H1 (cell line): ENCODE measurements around the gene TRAF5. TPM values are rescaled to one million over a fixed set of nuclear protein-coding genes. Genes with fewer than 3 reads are reported as not detected.

Experiments
- CTCF ChIA-PET: fragments of 300-600 bp; sonication (Branson Sonifier 250); formaldehyde crosslinking; loops from one replicate; lab custom pipeline; 2021; ENCODE audit not compliant: partially characterized antibody; lab: Charles Lee
- POLR2A ChIA-PET: fragments of 300-600 bp; sonication (Branson Sonifier 250); formaldehyde crosslinking; loops from one replicate; lab custom pipeline; 2021; ENCODE audit warnings: inconsistent platforms; ENCODE audit not compliant: partially characterized antibody; lab: Charles Lee
- DNase-seq, 2 experiments: peaks; one replicate each; pipeline versions ENCODE4 v3.0.0 to v3.0.0-alpha.2; 2010 to 2022; ENCODE audit warnings: low spot score in 2 of 2, low read depth in 1 of 2, mixed read lengths in 1 of 2
- FAIRE-seq: peaks from 2 replicates; lab custom pipeline; 2011; peaks lifted over from hg19 to GRCh38; lab: Jason Lieb, UNC
- H2AFZ ChIP-seq: 2 replicates; pipeline ENCODE4 v1.8.1; 2012; ENCODE audit warnings: low read length, inconsistent platforms
- H2AK5ac ChIP-seq: 2 replicates; pipeline ENCODE4 v1.6.1; 2013; ENCODE audit warnings: low read depth, low read length
- H2BK120ac ChIP-seq: replicated peaks from 2 replicates; pipeline ENCODE3; 2013; ENCODE audit warnings: low read depth, low read length, inconsistent platforms
- H2BK12ac ChIP-seq: 2 replicates; pipeline ENCODE4 v1.6.1; 2013; ENCODE audit warnings: low read depth, low read length
- H2BK15ac ChIP-seq: 2 replicates; pipeline ENCODE4 v1.6.1; 2013; ENCODE audit warnings: low read length
- H2BK20ac ChIP-seq: 2 replicates; pipeline ENCODE4 v1.6.1; 2013; ENCODE audit warnings: low read length
- H2BK5ac ChIP-seq: 2 replicates; pipeline ENCODE4 v1.6.1; 2013; ENCODE audit warnings: low read depth, low read length
- H3K14ac ChIP-seq: 2 replicates; pipeline ENCODE4 v1.6.1; 2013; ENCODE audit warnings: inconsistent platforms; ENCODE audit not compliant: insufficient read length
- H3K18ac ChIP-seq: 2 replicates; pipeline ENCODE4 v1.6.1; 2013; ENCODE audit warnings: low read length; ENCODE audit errors: extremely low read depth
- H3K23ac ChIP-seq: 2 replicates; pipeline ENCODE4 v1.6.1; 2013; ENCODE audit warnings: inconsistent platforms; ENCODE audit not compliant: insufficient read length
- H3K23me2 ChIP-seq: 2 replicates; pipeline ENCODE4 v1.6.1; 2013; ENCODE audit warnings: low read depth, low read length
- H3K27ac ChIP-seq: 2 replicates; pipeline ENCODE4 v1.6.1; 2011; ENCODE audit warnings: low read depth, low read length, inconsistent platforms
- H3K27me3 ChIP-seq, 4 experiments: replicated peaks in 1 of 4; 1 replicate in 1 of 4; 2 replicates in 3 of 4; pipeline versions ENCODE4 v1.6.1 to v1.8.1; 2011 to 2013; ENCODE audit warnings: low read length in 3 of 4, mild to moderate bottlenecking in 3 of 4, inconsistent platforms in 2 of 4, mixed read lengths in 2 of 4, moderate library complexity in 1 of 4; ENCODE audit not compliant: control insufficient read depth in 3 of 4, insufficient read depth in 3 of 4; ENCODE audit errors: extremely low read depth in 1 of 4
- H3K36me3 ChIP-seq, 4 experiments: 2 replicates each; pipeline versions ENCODE4 v1.6.1 to v1.8.1; 2011 to 2013; ENCODE audit warnings: mild to moderate bottlenecking in 4 of 4, low read length in 3 of 4, moderate library complexity in 2 of 4, control low read depth in 1 of 4, inconsistent platforms in 1 of 4; ENCODE audit not compliant: insufficient read depth in 4 of 4, control insufficient read depth in 2 of 4
- H3K4ac ChIP-seq: replicated peaks from 2 replicates; pipeline ENCODE3; 2013; ENCODE audit warnings: low read length, low read depth, mixed read lengths, inconsistent platforms; ENCODE audit not compliant: insufficient read length
- H3K4me1 ChIP-seq, 4 experiments: replicated peaks in 1 of 4; 1 replicate in 1 of 4; 2 replicates in 3 of 4; pipeline versions ENCODE4 v1.6.1 to v1.8.1; 2011 to 2013; ENCODE audit warnings: low read length in 3 of 4, inconsistent platforms in 2 of 4, mixed read lengths in 1 of 4; ENCODE audit not compliant: insufficient read depth in 4 of 4, control insufficient read depth in 3 of 4
- H3K4me2 ChIP-seq, 2 experiments: 2 replicates each; pipeline versions ENCODE4 v1.6.1 to v1.8.1; 2011 to 2013; ENCODE audit warnings: low read depth in 2 of 2, low read length in 2 of 2, control low read depth in 1 of 2, inconsistent platforms in 1 of 2, mild to moderate bottlenecking in 1 of 2; ENCODE audit not compliant: insufficient read depth in 1 of 2
- H3K4me3 ChIP-seq, 4 experiments: fragments of 200-600, 300-600 bp in 1 of 4; sonication (generic), shearing (Covaris generic), sonication (Bioruptor Twin) in 1 of 4; 2 replicates each; pipeline versions ENCODE4 v1.5.1 to v1.8.1; 2011 to 2016; ENCODE audit warnings: low read length in 4 of 4, low read depth in 3 of 4, control low read depth in 2 of 4, inconsistent platforms in 2 of 4, mild to moderate bottlenecking in 2 of 4, mixed read lengths in 1 of 4, moderate library complexity in 1 of 4; ENCODE audit not compliant: insufficient read depth in 2 of 4; ENCODE audit errors: extremely low read depth in 1 of 4
- H3K56ac ChIP-seq: replicated peaks from 2 replicates; pipeline ENCODE3; 2013; ENCODE audit warnings: low read depth, mild to moderate bottlenecking, mixed read lengths, low read length, inconsistent platforms; ENCODE audit not compliant: insufficient read length
- H3K79me1 ChIP-seq: 2 replicates; pipeline ENCODE4 v1.6.1; 2013; ENCODE audit warnings: low read depth, low read length, control low read depth
- H3K79me2 ChIP-seq, 2 experiments: 2 replicates each; pipeline versions ENCODE4 v1.6.1 to v1.8.1; 2012 to 2013; ENCODE audit warnings: low read length in 2 of 2, mild to moderate bottlenecking in 2 of 2, inconsistent platforms in 1 of 2; ENCODE audit not compliant: insufficient read depth in 2 of 2, control insufficient read depth in 1 of 2
- H3K9ac ChIP-seq, 4 experiments: replicated peaks in 1 of 4; 1 replicate in 1 of 4; 2 replicates in 3 of 4; pipeline versions ENCODE4 v1.6.1 to v1.8.1; 2011 to 2013; ENCODE audit warnings: low read depth in 3 of 4, low read length in 3 of 4, control low read depth in 2 of 4, mild to moderate bottlenecking in 2 of 4, moderate library complexity in 2 of 4, inconsistent platforms in 1 of 4; ENCODE audit errors: extremely low read depth in 1 of 4
- H3K9me3 ChIP-seq, 2 experiments: 2 replicates each; pipeline versions ENCODE4 v1.6.1 to v1.8.1; 2012 to 2013; ENCODE audit warnings: mild to moderate bottlenecking in 2 of 2, moderate library complexity in 2 of 2, control low read depth in 1 of 2, inconsistent platforms in 1 of 2, low read depth in 1 of 2, low read length in 1 of 2, mixed read lengths in 1 of 2; ENCODE audit not compliant: insufficient read depth in 2 of 2
- H4K20me1 ChIP-seq, 2 experiments: replicated peaks in 1 of 2; 2 replicates each; pipeline versions ENCODE3 to v1.8.1; 2011 to 2013; ENCODE audit warnings: inconsistent platforms in 2 of 2, low read length in 2 of 2, mild to moderate bottlenecking in 1 of 2; ENCODE audit not compliant: insufficient read depth in 2 of 2, control insufficient read depth in 1 of 2
- H4K5ac ChIP-seq: 2 replicates; pipeline ENCODE4 v1.6.1; 2013; ENCODE audit warnings: low read length, low read depth, mixed read lengths, inconsistent platforms; ENCODE audit not compliant: insufficient read length
- H4K8ac ChIP-seq: 2 replicates; pipeline ENCODE4 v1.8.0; 2013; ENCODE audit warnings: mild to moderate bottlenecking, moderate library complexity, low read length, inconsistent platforms; ENCODE audit not compliant: insufficient read depth; ENCODE audit errors: extremely low read depth
- H4K91ac ChIP-seq: replicated peaks from 2 replicates; pipeline ENCODE3; 2013; ENCODE audit warnings: low read length, mixed read lengths, inconsistent platforms; ENCODE audit not compliant: insufficient read length
- ASH2L ChIP-seq: fragments of 200-600, 300-600 bp; sonication (generic); IDR thresholded peaks from one replicate; pipeline ENCODE4 v1.7.1; 2017; ENCODE audit warnings: low read length
- SP1 ChIP-seq: IDR thresholded peaks from 2 replicates; pipeline ENCODE4 v1.6.1; 2011; ENCODE audit warnings: low read depth, low read length
- WGBS, 2 experiments: shearing (Covaris generic) in 1 of 2; methylation state at CpG; one replicate each; pipeline versions ENCODE4 v1.1.6 to v1.1.7; 2013 to 2015; ENCODE audit warnings: low lambda C conversion rate in 2 of 2, mixed read lengths in 2 of 2, inconsistent platforms in 1 of 2, low coverage in 1 of 2, missing lambda C conversion rate in 1 of 2; ENCODE audit not compliant: insufficient replicate concordance in 2 of 2, insufficient coverage in 1 of 2, insufficient read length in 1 of 2; ENCODE audit errors: extremely low coverage in 1 of 2, missing lambda C conversion rate in 1 of 2; 5-methylcytosine and 5-hydroxymethylcytosine counted together
- long read RNA-seq, 2 experiments: library from RNA in 1 of 2; library from capped mRNA in 1 of 2; stranded (forward); transcript quantifications; one replicate each; pipeline ENCODE4 v2.0.0, GENCODE V29; 2021; ENCODE audit warnings: inconsistent platforms in 1 of 2
- polyA minus RNA-seq, 3 experiments: library from RNA; depleted of rRNA, polyadenylated mRNA; stranded (reverse); fragments of >200 nt; gene quantifications; 1 replicate in 2 of 3; 2 replicates in 1 of 3; pipeline ENCODE4 v1.2.3, GENCODE V29; 2011
- polyA plus RNA-seq, 7 experiments: library from polyadenylated mRNA; depleted of rRNA in 3 of 7; stranded (reverse) in 5 of 7; unstranded in 2 of 7; fragments of >200 nt in 5 of 7; fragments of 200-250 nt in 2 of 7; gene quantifications; 1 replicate in 5 of 7; 2 replicates in 1 of 7; 4 replicates in 1 of 7; pipeline versions ENCODE4 v1.2.1 to v1.2.3, GENCODE V29; 2011 to 2013; ENCODE audit warnings: missing spikeins in 2 of 7, mixed read lengths in 2 of 7
- total RNA-seq: library from RNA; stranded (reverse); fragmentation: NEBNext Ultra II Directional; extraction: Animal tissue kit (Norgen Biotek cat#: 25700); gene quantifications from 2 replicates; pipeline ENCODE4 v1.2.1, GENCODE V29; 2021
- TF ChIP-seq, protein P1 (sequence below), 3 experiments: IDR thresholded peaks; 1 replicate in 2 of 3; 2 replicates in 1 of 3; pipeline versions ENCODE4 v1.5.1 to v1.6.1; 2011; ENCODE audit warnings: low read length in 3 of 3, mild to moderate bottlenecking in 3 of 3, inconsistent platforms in 2 of 3, low read depth in 1 of 3, moderate library complexity in 1 of 3; ENCODE audit not compliant: insufficient read depth in 1 of 3; ENCODE audit errors: control extremely low read depth in 1 of 3

The TRAF5 gene, protein sequence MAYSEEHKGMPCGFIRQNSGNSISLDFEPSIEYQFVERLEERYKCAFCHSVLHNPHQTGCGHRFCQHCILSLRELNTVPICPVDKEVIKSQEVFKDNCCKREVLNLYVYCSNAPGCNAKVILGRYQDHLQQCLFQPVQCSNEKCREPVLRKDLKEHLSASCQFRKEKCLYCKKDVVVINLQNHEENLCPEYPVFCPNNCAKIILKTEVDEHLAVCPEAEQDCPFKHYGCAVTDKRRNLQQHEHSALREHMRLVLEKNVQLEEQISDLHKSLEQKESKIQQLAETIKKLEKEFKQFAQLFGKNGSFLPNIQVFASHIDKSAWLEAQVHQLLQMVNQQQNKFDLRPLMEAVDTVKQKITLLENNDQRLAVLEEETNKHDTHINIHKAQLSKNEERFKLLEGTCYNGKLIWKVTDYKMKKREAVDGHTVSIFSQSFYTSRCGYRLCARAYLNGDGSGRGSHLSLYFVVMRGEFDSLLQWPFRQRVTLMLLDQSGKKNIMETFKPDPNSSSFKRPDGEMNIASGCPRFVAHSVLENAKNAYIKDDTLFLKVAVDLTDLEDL
- total RNA-seq (17.1 and 17.9 TPM in 2 replicates), polyA plus RNA-seq (2011; rRNA removed) (11.7 and 13.0 TPM in 2 replicates), polyA minus RNA-seq (2011; rRNA and poly(A)+ RNA removed) (17.2 and 19.7 TPM in 2 replicates)
- 19.8 TPM for polyA plus RNA-seq (2011; cell fraction: cytosol; rRNA removed)
- 32.7 TPM for polyA plus RNA-seq (2011; cell fraction: nucleus; rRNA removed)
- 12.9 to 18.7 TPM (median 16.8 TPM) in 4 replicates for polyA plus RNA-seq (2012, experiment 1 of 2)
- polyA plus RNA-seq (2012, experiment 2 of 2): 0.73 TPM
- polyA plus RNA-seq (2013, experiment 1 of 2): 8.2 TPM
- polyA plus RNA-seq (2013, experiment 2 of 2): 8.3 TPM
- polyA minus RNA-seq (2011; cell fraction: cytosol; rRNA and poly(A)+ RNA removed): 9.0 TPM
- 26.8 TPM for polyA minus RNA-seq (2011; cell fraction: nucleus; rRNA and poly(A)+ RNA removed)
- long read RNA-seq, experiment 1, partial matches to known transcripts: 5 of 7 reads
- long read RNA-seq, experiment 1, other reads (novel, unspliced or antisense): 0 of 7 reads
- long read RNA-seq, experiment 2, partial matches to known transcripts: 0 of 4 reads
- long read RNA-seq, experiment 2, other reads (novel, unspliced or antisense): 2 of 4 reads

DNA sequence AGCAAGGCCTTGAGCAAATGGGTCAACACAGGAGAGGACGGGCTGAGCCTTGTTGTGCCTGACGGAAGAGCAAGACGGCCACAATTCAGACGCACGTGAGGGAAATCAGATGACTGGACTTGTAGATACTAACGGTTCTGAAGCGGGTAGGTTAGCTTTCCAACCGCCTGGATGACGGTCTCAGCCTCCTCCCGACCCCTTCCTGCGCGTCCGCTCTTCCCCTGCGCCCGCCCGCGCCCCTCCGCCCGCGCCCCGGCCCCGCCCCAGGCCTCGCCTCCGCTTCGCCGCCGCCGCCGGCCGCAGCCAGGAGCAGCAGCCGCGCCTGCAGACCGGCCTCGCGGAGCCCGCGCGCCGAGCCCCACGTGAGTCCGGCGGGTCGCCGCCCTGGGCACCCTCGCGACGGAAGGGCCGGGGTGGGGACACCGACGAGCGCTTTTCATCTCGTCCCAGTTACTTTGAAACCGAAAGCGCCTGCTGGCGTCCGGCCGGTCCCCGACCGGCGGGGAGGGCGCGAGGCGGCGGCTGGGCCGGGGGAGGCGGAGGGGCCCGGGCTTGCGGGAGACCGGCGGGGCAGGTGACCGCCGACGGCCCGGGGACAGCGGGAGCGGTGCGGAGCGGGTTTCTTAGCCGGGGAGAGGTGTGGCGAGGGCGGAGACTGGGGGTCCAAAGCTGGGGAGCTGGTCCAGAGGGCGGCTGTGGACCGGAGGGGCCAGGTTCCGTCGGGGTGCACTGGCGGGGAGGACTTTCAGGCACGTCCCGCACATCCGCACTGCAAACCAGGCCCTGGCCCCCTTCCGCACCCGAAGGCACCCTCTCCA, at the start of gene TRAF5:
TRAF5 (plus strand) TSS at position 306 of the 818 bp plus-strand sequence. CDS start 26,407 bp downstream, outside the sequence.
- 6% methylated on average over 23 of the region's 91 CpGs; no CpG with 5 or more reads in 1 of the 2 experiments for WGBS, 2 experiments
- POLR2A ChIA-PET: interaction anchor here (0.6 to 2.0 kb wide), 8 partner anchors 10 to 188 kb away, joined by 3 to 7 read pairs (median 4); no protein-coding TSS in a partner anchor
- Histone ChIP-seq H4K5ac (peak within 1 kb of the TSS; percentile 23), H2BK5ac (no peak within 1 kb of the TSS; the same call in 1 of the 2 replicates), H2AFZ (peak within 1 kb of the TSS; percentile 100), H3K18ac (peak within 1 kb of the TSS; percentile 75), H3K79me2 (peaks cover 0 to 42% of the 10 kb centered on the region in 2 experiments; a peak in 2 of 4 replicates), H2AK5ac (no peak within 1 kb of the TSS), H4K91ac (peak within 1 kb of the TSS; percentile 52), H3K14ac (no peak within 1 kb of the TSS), H3K56ac (no peak within 1 kb of the TSS), H3K79me1 (peaks cover 20% of the 10 kb centered on the region), H3K27ac (no peak within 1 kb of the TSS), H2BK120ac (peak within 1 kb of the TSS; percentile 84), H4K8ac (peak within 1 kb of the TSS; percentile 81), H2BK15ac (peak within 1 kb of the TSS; percentile 82; the same call in 1 of the 2 replicates), H3K4me1 (peaks cover 11 to 27% (median 25%) of the 10 kb centered on the region in 4 experiments), H2BK12ac (peak within 1 kb of the TSS; percentile 40), H3K27me3 (peaks cover 0 to 7% (median 4%) of the 10 kb centered on the region in 4 experiments; a peak in 5 of 7 replicates), H3K4me2 (peak within 1 kb of the TSS; percentile 89 to 96), H3K9ac (peak within 1 kb of the TSS; percentile 14 to 61 (median 46)), H3K4ac (peak within 1 kb of the TSS; percentile 30), H3K36me3 (no peaks in the 10 kb centered on the region), H3K23me2 (peaks cover 5% of the 10 kb centered on the region), H3K9me3 (no peaks in the 10 kb centered on the region), H2BK20ac (peak within 1 kb of the TSS; percentile 9; the same call in 1 of the 2 replicates), H3K23ac (no peak within 1 kb of the TSS), H4K20me1 (peaks cover 0 to 5% of the 10 kb centered on the region in 2 experiments), H3K4me3 (peak within 1 kb of the TSS; percentile 64 to 84 (median 68))
- FAIRE-seq (no peak), DNase-seq (peak in 1 of 2 experiments; percentile 82)
- CTCF ChIA-PET: interaction anchor here (0.6 to 4.2 kb wide), 21 partner anchors 10 to 1663 kb away, joined by 3 to 30 read pairs (median 4); no protein-coding TSS in a partner anchor
- TF ChIP-seq, protein P1, sequence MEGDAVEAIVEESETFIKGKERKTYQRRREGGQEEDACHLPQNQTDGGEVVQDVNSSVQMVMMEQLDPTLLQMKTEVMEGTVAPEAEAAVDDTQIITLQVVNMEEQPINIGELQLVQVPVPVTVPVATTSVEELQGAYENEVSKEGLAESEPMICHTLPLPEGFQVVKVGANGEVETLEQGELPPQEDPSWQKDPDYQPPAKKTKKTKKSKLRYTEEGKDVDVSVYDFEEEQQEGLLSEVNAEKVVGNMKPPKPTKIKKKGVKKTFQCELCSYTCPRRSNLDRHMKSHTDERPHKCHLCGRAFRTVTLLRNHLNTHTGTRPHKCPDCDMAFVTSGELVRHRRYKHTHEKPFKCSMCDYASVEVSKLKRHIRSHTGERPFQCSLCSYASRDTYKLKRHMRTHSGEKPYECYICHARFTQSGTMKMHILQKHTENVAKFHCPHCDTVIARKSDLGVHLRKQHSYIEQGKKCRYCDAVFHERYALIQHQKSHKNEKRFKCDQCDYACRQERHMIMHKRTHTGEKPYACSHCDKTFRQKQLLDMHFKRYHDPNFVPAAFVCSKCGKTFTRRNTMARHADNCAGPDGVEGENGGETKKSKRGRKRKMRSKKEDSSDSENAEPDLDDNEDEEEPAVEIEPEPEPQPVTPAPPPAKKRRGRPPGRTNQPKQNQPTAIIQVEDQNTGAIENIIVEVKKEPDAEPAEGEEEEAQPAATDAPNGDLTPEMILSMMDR (IDR thresholded peaks at IDR 0.05; ENCODE audit: control extremely low read depth in 1 of 3, insufficient read depth in 1 of 3, low read depth in 1 of 3, low read length in 3 of 3): no peak
- TF ChIP-seq SP1 (no peak), ASH2L (peak; percentile 47)
